CMK (cell line): ENCODE data around the gene PNRC2.
"Not testable (repeated sequence)": the region's sequence is repeated elsewhere in the genome, so short reads cannot be mapped to it uniquely, and the experiment has no call there.

Source experiments
- DNase-seq: peaks from one replicate; pipeline ENCODE4 v3.0.0-alpha.2; 2010; ENCODE audit warnings: low read depth

The PNRC2 gene

GRCh38 chr1:23953020-23953419 is 6.6 kb upstream of the PNRC2 start:
- DNase-seq = no peak

DNA sequence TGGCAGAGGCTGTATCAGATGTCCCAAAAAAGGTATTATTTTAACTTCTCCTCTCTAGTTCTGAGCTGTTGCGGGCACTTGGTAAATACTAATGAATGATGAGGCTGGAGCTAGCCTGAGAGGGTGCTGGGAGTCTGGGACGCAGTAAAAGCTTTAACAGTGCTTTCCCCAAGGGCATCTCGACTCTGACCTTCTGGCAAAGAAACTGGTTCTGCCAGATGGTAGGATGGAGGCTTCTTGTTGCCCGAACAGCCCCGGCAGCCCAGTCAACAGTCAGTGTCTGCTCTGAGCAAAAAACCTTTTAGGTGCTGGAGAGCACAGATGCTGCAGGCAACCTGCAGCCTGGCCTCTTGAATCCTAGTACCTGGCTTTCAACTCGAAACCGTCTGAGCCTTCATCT is 2.5 kb upstream of the PNRC2 start:
- no peak for DNase-seq

DNA sequence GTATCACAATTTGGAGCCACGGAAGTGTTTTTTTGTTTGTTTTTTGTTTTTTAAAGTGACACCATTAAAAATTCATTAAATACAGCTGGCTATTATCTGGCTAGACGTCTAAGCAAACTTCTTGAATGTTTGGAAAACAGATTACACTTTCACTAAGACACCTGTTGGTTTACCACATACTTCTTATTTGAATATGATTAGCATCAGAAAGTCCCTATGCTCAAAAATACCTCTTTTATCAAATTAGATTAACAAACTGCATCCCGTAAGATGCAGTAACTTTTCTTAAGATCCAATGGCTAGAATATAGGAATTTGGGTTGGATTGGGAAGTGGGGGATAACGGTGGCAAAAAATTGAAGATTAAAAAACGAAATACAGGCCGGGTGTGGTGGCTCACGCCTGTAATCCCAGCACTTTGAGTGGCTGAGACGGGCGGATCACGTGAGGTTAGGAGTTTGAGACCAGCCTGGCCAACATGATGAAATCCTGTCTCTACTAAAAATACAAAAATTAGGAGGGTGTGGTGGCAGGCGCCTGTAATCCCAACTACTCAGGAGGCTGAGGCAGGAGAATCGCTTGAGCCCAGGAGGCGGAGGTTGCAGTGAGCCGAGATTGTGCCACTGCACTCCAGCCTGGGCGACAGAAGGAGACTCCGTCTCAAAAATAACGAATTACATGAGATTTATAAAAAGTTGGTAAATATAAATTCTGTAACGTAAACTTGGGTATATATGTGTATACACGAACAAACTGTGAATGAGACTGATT is 1.4 kb upstream of the PNRC2 start:
- DNase-seq = not testable (repeated sequence)

GRCh38 chr1:23958810-23959460 is 693 bp upstream of the PNRC2 start:
- peak; percentile 96 for DNase-seq

DNA sequence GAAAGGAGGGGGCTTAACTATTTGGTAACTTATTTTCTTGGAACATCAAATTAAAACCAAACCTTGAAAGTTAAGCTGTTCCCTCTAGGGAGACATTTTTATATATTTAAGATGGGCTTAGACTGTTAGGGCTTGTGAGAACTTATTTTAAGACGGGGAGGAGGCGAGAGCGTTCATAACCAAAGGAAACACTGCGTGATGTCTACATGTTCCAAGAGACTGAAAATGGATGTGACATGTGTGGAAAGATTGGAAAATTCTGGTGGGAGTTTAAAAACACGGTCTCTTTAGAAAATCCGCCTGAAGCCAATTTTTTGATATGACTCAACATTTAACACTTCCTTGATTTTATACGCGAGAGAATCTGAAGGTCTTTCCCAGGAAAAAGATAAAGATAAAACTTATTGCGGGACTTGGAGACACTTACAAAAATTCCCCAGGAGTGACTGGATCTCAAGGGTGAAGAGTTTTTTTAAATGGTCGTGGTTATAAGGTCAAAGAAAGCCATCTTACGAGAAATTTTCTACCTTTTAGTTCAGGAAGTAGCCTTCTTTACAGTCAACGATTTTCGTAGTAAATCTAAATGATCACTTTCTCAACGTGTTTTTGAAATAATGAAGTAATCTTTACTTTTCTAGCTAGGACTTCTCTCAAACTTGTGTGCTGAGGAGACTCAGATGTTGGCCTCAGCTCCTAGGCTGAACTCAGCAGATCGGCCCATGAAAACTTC is 828 bp downstream of the PNRC2 start:
- DNase-seq = no peak

DNA sequence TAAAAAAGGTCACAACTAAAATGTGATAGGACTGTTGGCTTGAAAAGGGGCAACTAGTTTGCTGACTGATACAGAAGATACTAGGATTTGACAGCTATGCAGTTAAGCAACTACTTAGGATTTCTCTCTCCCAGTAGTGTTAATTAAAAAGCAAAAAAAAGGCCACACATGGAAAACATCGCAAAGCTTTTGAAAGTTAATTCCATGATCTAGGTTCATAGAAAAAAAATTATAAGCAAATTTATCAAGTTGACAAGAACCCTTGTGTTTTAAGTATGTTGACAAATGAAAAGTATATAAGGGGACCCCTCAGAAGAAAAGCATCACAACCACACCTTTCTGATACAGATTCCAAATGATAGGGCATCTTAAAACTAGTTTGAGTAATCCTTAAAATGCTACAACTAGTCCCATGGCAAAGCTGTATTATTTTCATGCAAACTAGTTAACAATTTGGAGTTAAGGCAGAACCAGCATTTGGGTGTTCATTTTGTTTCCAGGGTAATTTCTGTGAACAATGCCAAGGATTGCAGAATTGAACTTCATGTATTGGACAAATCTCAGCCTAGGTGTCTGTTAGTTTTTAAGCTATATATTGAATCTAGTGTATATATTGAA is 4.1 kb downstream of the PNRC2 start:
- DNase-seq = no peak

DNA sequence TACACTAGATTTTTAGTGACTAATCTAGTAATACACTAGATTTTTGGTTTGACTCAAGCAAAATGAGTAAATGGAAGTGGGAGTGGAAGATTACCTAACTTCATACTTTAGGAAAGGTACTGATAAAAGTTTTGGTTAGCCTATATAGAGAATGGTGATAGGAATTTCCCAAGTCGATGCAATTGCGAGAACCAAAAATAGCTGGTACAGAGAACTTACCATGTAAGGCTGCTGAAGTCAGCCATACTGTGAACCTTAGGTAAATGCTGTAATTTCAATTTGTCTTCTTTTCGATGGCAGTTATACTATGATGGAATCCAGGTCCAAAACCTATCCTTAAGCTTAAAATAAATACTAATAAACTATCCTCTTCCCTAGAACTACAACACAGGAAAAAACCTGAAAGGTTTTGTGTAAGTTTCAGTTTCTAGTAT is 4.6 kb downstream of the PNRC2 start:
- no peak for DNase-seq

DNA sequence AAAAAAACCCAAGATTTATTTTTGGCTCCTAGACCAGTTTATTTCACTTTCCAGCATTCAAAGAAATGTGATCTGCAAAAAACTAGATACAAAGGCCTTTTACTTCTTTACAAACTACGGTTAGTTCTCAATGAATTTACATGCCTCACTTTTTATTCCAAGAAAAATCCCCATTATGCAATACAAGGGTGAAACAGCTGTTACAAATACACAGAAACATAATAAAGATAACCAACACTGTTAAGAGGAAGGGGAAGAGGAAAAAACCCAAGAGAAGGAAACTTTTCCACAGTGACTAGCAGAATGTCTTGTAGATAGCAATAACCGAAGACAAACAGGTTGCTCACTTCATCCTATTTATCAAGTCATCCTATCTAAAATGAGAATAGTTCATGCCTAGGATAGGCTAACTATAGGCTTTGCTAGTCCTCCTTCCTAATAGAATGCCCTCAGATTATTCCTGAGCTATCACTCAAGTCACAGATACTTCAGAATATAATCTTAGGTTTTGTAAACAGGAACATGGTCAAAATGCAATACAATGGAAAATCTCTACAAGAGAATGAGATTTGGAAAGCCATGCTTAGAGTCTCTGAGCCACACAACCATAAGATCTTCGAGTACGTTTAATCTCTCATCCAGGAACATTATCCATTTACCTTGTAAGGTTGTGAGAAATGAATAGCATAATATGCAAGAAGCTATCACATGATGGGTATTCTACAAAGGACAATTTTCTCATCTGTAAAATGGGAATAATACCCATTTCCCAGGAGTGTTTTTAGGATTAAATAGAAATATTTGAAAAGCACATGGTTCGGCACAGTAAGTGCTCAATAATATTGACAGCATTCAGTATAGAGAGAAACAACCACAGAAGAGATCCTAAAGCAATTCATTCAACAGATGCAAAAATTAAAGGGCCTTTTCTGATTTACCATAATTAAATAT is 5.4 kb downstream of the PNRC2 start:
- no peak for DNase-seq

GRCh38 chr1:23966973-23967493 is 7.4 kb downstream of the PNRC2 start:
- DNase-seq = no peak

- no peak for DNase-seq
Observed at GRCh38 chr1:23967871-23968270, 8.2 kb downstream of the PNRC2 start.

GRCh38 chr1:23977187-23977853 is 17.7 kb downstream of the PNRC2 start:
- no peak for DNase-seq

- DNase-seq = no peak
Observed at GRCh38 chr1:23977854-23978191, 18.2 kb downstream of the PNRC2 start.

DNA sequence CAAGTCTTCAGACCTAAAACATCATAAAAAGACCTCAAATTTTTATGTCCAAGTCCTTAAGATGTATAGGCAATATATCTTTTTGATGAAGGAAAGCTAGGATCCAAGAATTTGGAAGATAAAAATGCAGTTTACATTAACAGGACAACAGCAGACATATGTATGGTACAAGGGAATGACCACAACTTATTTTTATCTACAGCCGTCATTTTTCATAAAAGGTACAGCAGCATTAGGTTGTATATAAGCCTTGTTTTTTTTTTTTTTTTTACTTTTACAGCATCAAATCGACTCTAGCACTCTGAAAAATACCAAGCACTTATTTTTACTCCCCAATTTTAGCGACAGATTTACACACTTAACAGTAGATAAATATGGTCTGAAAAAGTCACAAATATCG is 19.2 kb downstream of the PNRC2 start:
- DNase-seq = no peak

- no peak for DNase-seq
Observed at GRCh38 chr1:23979387-23979880, 19.8 kb downstream of the PNRC2 start.

- DNase-seq = peak; percentile 100
Observed at GRCh38 chr1:23979881-23980727, 20.5 kb downstream of the PNRC2 start, which contains the start of gene SRSF10. Gene SRSF10 (minus strand): TSS chr1:23980327. CDS start chr1:23980255, 72 bp downstream.

DNA sequence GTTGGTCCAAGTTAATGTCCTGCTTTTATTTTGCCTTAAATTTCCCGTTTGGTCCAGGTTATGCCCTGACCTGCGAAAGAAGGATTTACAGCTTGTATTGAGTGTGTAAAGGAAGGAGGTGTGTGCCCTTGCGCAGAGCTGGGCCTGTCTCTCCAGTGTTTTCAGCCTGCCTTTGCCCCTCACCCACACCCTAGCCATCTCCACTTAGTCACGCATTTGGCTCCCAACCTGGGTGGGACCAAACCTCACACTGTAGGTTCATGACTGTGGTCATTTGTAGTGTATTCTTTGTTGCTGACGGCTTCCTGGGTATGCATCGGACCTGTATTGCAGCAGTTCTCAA is 21.1 kb downstream of the PNRC2 start:
- DNase-seq = no peak

DNA sequence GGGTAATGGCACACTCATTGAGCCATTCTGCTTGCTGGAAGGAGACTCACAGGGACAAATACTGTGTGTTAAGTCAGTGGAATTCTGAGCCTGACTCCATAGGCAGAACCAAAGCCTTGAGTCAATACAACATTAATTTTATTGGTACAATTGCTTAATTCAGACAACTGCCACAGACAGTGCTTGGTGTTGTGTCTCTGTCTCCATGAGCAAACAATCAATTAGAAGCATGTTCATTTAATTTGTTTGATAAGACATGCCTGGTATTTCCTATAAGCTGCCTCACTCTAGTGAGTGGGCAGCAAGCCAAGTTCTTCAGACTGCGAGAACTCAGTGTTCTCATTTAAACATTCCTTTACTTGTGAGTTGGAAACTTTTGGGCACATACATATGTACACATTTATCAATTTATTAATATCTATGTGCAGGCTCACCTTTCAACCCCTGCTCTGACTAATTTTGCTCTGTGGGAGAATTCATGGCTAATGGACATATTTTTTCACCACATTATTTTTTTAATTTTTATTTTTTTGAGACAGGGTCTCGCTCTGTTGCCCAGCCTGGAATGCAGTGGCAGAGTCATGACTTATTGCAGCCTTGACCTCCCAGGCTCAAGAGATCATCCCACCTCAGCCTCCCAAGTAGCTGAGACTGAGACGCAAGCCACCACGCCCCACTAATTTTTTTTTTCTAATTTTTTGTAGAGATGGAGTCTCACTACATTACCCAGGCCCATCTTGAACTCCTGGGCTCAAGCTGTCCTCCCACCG is 25.0 kb downstream of the PNRC2 start:
- no peak for DNase-seq

DNA sequence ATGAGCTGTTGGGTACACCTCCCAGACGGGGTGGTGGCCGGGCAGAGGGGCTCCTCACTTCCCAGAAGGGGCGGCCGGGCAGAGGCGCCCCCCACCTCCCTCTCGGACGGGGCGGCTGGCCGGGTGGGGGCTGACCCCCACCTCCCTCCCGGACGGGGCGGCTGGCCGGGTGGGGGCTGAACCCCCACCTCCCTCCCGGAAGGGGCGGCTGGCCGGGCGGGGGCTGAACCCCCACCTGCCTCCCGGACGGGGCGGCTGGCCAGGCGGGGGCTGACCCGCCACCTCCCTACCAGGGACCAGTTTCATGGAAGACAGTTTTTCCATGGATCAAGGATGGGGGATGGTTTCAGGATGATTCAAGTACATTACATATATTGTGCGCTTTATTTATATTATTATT is 27.4 kb downstream of the PNRC2 start:
- not testable (repeated sequence) for DNase-seq

GRCh38 chr1:23989263-23989662 is 29.6 kb downstream of the PNRC2 start:
- peak; percentile 57 for DNase-seq
